Astrocyte of the spinal cord (primary cell): ENCODE data around the gene WNT8B.

Experiments used
- DNase-seq: peaks from one replicate; pipeline ENCODE4 v3.0.0; 2011; ENCODE audit warnings: low read depth, low spot score
- H3K4me3 ChIP-seq: 2 replicates; pipeline ENCODE4 v1.5.1; 2011; ENCODE audit warnings: low read depth, mild to moderate bottlenecking, low read length, moderate library complexity
- CTCF ChIP-seq: IDR thresholded peaks from 2 replicates; pipeline ENCODE4 v1.5.1; 2012; ENCODE audit warnings: low read depth, mild to moderate bottlenecking, low read length, inconsistent platforms
- in situ Hi-C: cut with HindIII; loops from 2 replicates; pipeline ENCODE4 v1.10.0; 2017; ENCODE audit warnings: low sequenced_read_pairs

Gene WNT8B

GRCh38 chr10:100487529-100487928, 24.7 kb downstream of the WNT8B start:
- DNase-seq: no peak
- no peak for TF ChIP-seq CTCF
- H3K4me3 ChIP-seq: no peak overlapping the region
- in situ Hi-C loops: no loop called here

- in situ Hi-C loops: no loop called here
- no peak overlapping the region for H3K4me3 ChIP-seq
- TF ChIP-seq CTCF: no peak
- DNase-seq: no peak
Observed at GRCh38 chr10:100489396-100489795, 26.6 kb downstream of the WNT8B start.

- in situ Hi-C loops: no loop called here
- TF ChIP-seq CTCF: no peak
- no peak for DNase-seq
- H3K4me3 ChIP-seq: no peak overlapping the region
Observed at GRCh38 chr10:100490531-100490930, 27.7 kb downstream of the WNT8B start.

GRCh38 chr10:100496567-100496966, 33.8 kb downstream of the WNT8B start:
- no peak for TF ChIP-seq CTCF
- no peak overlapping the region for H3K4me3 ChIP-seq
- in situ Hi-C loops: no loop called here
- no peak for DNase-seq

GRCh38 chr10:100498059-100498458, 35.2 kb downstream of the WNT8B start:
- in situ Hi-C loops: no loop called here
- TF ChIP-seq CTCF: no peak
- DNase-seq: no peak
- no peak overlapping the region for H3K4me3 ChIP-seq

- no peak overlapping the region for H3K4me3 ChIP-seq
- no peak for DNase-seq
- in situ Hi-C loops: no loop called here
- TF ChIP-seq CTCF: no peak
Observed at GRCh38 chr10:100501423-100501822, 38.6 kb downstream of the WNT8B start.

GRCh38 chr10:100502926-100503494, 40.2 kb downstream of the WNT8B start:
- no peak for DNase-seq
- TF ChIP-seq CTCF: no peak
- no peak overlapping the region for H3K4me3 ChIP-seq
- in situ Hi-C loops: no loop called here
